Lower leg skin (tissue), 3 donors: ENCODE results near the gene SHCBP1.

Source experiments
- POLR2A ChIP-seq, 2 donors: fragments of 450-650 bp; IDR thresholded peaks; one replicate each; pipeline ENCODE4 v1.6.1; 2016 to 2017; ENCODE audit warnings: antibody characterized with exemption in 2 of 2, mild to moderate bottlenecking in 1 of 2, moderate library complexity in 1 of 2
- TF ChIP-seq, protein P1 (sequence below), 3 donors: fragments of 450-650 bp; IDR thresholded peaks; one replicate each; pipeline ENCODE4 v1.5.1; 2016; ENCODE audit warnings: antibody characterized with exemption in 3 of 3, mild to moderate bottlenecking in 3 of 3, moderate library complexity in 2 of 3

DNA sequence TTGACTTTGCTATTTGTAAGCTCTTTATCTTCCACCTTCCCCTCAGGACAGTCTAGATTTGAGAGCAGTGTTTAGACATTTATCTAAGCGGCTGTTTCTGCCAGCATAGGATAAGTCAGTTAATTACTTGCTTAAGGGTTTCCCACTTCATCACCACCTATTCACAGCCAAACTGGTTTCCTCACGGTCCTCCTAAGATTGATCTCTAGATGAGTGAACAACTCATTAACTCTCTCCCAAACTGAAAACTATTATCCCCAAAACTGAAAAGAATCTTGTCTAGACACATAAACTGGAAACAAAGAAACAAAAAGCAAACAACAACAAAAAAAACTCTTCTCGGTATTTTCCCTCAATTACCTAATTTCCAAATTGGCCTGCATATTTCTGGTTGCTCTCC, 58.2 kb downstream of the SHCBP1 start:
- TF ChIP-seq POLR2A (IDR thresholded peaks at IDR 0.05): no peak
- TF ChIP-seq, protein P1, sequence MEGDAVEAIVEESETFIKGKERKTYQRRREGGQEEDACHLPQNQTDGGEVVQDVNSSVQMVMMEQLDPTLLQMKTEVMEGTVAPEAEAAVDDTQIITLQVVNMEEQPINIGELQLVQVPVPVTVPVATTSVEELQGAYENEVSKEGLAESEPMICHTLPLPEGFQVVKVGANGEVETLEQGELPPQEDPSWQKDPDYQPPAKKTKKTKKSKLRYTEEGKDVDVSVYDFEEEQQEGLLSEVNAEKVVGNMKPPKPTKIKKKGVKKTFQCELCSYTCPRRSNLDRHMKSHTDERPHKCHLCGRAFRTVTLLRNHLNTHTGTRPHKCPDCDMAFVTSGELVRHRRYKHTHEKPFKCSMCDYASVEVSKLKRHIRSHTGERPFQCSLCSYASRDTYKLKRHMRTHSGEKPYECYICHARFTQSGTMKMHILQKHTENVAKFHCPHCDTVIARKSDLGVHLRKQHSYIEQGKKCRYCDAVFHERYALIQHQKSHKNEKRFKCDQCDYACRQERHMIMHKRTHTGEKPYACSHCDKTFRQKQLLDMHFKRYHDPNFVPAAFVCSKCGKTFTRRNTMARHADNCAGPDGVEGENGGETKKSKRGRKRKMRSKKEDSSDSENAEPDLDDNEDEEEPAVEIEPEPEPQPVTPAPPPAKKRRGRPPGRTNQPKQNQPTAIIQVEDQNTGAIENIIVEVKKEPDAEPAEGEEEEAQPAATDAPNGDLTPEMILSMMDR (IDR thresholded peaks at IDR 0.05): no peak
